Activated CD4-positive, alpha-beta memory T cell treated with anti-CD3 and anti-CD28 coated beads for 36 hours (primary cell): ENCODE results near the gene SCO2. TPM values are rescaled to one million over a fixed set of nuclear protein-coding genes. Genes with fewer than 3 reads are reported as not detected.

Experiments used
- CTCF ChIA-PET: fragments of 350-600 bp; sonication (Branson Sonifier 250); formaldehyde crosslinking; loops from one replicate; lab custom pipeline; 2021; ENCODE audit warnings: antibody characterized with exemption, inconsistent platforms; lab: Charles Lee
- POLR2A ChIA-PET: fragments of 350-600 bp; sonication (Branson Sonifier 250); formaldehyde crosslinking; loops from one replicate; lab custom pipeline; 2021; ENCODE audit warnings: antibody characterized with exemption; lab: Charles Lee
- DNase-seq: peaks from one replicate; pipeline ENCODE4 v3.0.0-alpha.2; 2020
- H3K27ac Mint-ChIP-seq: one replicate; pipeline ENCODE4 v1.8.0; 2021; ENCODE audit warnings: mixed read lengths
- H3K27me3 Mint-ChIP-seq: one replicate; pipeline ENCODE4 v1.8.0; 2021; ENCODE audit warnings: mixed read lengths
- H3K36me3 Mint-ChIP-seq: one replicate; pipeline ENCODE4 v1.8.0; 2021; ENCODE audit warnings: mixed read lengths
- H3K4me1 Mint-ChIP-seq: one replicate; pipeline ENCODE4 v1.8.0; 2021; ENCODE audit warnings: low read depth, mixed read lengths
- H3K4me3 Mint-ChIP-seq: one replicate; pipeline ENCODE4 v1.8.0; 2021; ENCODE audit warnings: mild to moderate bottlenecking, mixed read lengths
- H3K9me3 Mint-ChIP-seq: one replicate; pipeline ENCODE4 v1.8.0; 2021; ENCODE audit warnings: mixed read lengths
- intact Hi-C: fragments of 100-400 bp; cut with micrococcal nuclease; formaldehyde crosslinking; loops from one replicate; pipeline ENCODE4 v1.15.1; 2023
- total RNA-seq, 2 experiments: library from RNA; stranded (reverse); gene quantifications; one replicate each; pipeline ENCODE4 v1.2.3, GENCODE V29; 2021

The SCO2 gene
- total RNA-seq, 2 experiments from 2014 or later = 1.9 to 5.6 TPM

DNA sequence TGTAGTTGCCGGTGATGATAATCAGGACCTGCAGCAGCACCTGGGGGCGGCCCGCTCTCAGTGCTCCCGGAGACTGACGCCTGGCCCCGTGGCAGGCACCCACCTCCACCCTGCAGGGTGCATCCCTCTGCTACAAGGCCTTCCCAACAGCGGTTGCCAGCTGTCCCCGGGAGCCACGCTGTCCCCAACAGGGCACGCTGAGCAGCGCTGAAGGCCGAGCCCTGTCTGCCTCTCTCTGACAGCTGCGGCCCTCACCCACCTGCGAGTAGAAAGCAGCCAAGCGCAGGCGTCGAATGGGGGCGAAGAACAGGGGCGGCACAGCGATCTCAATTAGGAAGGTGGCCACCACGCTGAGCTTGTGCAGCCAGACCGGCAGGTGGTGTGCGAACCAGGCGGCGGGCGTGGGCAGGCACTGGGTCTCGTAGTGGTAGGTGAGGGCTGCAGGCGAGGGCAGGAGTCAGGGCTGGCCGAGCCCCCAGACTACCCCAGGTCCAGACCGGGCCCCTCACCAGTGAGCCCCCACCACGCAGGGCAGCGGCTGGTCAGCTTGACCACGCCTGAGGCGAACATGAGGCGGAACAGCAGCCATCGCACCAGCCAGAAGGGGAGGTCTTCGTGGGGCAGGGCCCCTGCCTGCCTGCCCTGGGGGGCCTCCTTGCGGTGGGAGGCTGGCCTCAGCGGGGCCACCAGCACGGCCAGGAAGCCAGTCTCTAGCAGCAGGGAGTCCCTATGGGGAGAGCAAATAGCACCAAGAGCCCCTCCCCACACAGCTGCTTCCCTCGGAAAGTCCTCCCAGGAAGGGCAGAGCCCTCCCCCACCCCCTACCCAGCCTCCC lies 19.4 kb downstream of the SCO2 start:
- intact Hi-C loops = loop anchor here (2.0 kb wide), 1 partner anchor 31 kb away; the partner anchor contains the start of gene SBF1
- Mint-ChIP-seq H3K36me3 (peaks cover 12% of the 10 kb centered on the region), H3K27me3 (no peaks in the 10 kb centered on the region), H3K4me3 (peak overlapping the region; percentile 97), H3K4me1 (peaks cover 10% of the 10 kb centered on the region), H3K9me3 (no peaks in the 10 kb centered on the region), H3K27ac (no peak overlapping the region)
- no peak for DNase-seq
- ChIA-PET POLR2A (no interaction called here), CTCF (interaction anchor here (1.1 to 3.9 kb wide), 2 partner anchors 7 to 18 kb away, joined by 3 to 24 read pairs; no protein-coding TSS in a partner anchor)

GRCh38 chr22:50505276-50505775 lies 20.1 kb downstream of the SCO2 start:
- H3K4me3 Mint-ChIP-seq = no peak overlapping the region
- DNase-seq = no peak
- peaks cover 10% of the 10 kb centered on the region for H3K4me1 Mint-ChIP-seq
- ChIA-PET POLR2A (no interaction called here), CTCF (interaction anchor here (0.6 to 1.1 kb wide), 2 partner anchors 19 to 149 kb away, joined by 3 to 4 read pairs; no protein-coding TSS in a partner anchor)
- H3K36me3 Mint-ChIP-seq = peaks cover 12% of the 10 kb centered on the region
- H3K9me3 Mint-ChIP-seq = no peaks in the 10 kb centered on the region
- H3K27me3 Mint-ChIP-seq = no peaks in the 10 kb centered on the region
- intact Hi-C loops = no loop called here
- H3K27ac Mint-ChIP-seq = no peak overlapping the region

- POLR2A ChIA-PET = no interaction called here
- H3K27ac Mint-ChIP-seq = no peak overlapping the region
- H3K9me3 Mint-ChIP-seq = no peaks in the 10 kb centered on the region
- CTCF ChIA-PET = interaction anchor here (0.6 to 1.1 kb wide), 3 partner anchors 19 to 148 kb away, joined by 3 to 4 read pairs (median 3); no protein-coding TSS in a partner anchor
- H3K4me3 Mint-ChIP-seq = no peak overlapping the region
- intact Hi-C loops = no loop called here
- peaks cover 9% of the 10 kb centered on the region for H3K4me1 Mint-ChIP-seq
- H3K36me3 Mint-ChIP-seq = peaks cover 11% of the 10 kb centered on the region
- no peaks in the 10 kb centered on the region for H3K27me3 Mint-ChIP-seq
- DNase-seq = no peak
These were observed 20.8 kb downstream of the SCO2 start for GRCh38 chr22:50504369-50505211.

- intact Hi-C loops = no loop called here
- Mint-ChIP-seq H3K36me3 (peaks cover 7% of the 10 kb centered on the region), H3K4me3 (no peak overlapping the region), H3K9me3 (no peaks in the 10 kb centered on the region), H3K4me1 (peaks cover 2% of the 10 kb centered on the region), H3K27me3 (no peaks in the 10 kb centered on the region), H3K27ac (no peak overlapping the region)
- POLR2A ChIA-PET = interaction anchor here (0.7 kb wide), 1 partner anchor 234 kb away, joined by 3 read pairs; no protein-coding TSS in a partner anchor
- CTCF ChIA-PET = interaction anchor here (1.0 kb wide), 1 partner anchor 22 kb away, joined by 3 read pairs; no protein-coding TSS in a partner anchor
- no peak for DNase-seq
These were observed 21.8 kb downstream of the SCO2 start for GRCh38 chr22:50503475-50504145.

DNA sequence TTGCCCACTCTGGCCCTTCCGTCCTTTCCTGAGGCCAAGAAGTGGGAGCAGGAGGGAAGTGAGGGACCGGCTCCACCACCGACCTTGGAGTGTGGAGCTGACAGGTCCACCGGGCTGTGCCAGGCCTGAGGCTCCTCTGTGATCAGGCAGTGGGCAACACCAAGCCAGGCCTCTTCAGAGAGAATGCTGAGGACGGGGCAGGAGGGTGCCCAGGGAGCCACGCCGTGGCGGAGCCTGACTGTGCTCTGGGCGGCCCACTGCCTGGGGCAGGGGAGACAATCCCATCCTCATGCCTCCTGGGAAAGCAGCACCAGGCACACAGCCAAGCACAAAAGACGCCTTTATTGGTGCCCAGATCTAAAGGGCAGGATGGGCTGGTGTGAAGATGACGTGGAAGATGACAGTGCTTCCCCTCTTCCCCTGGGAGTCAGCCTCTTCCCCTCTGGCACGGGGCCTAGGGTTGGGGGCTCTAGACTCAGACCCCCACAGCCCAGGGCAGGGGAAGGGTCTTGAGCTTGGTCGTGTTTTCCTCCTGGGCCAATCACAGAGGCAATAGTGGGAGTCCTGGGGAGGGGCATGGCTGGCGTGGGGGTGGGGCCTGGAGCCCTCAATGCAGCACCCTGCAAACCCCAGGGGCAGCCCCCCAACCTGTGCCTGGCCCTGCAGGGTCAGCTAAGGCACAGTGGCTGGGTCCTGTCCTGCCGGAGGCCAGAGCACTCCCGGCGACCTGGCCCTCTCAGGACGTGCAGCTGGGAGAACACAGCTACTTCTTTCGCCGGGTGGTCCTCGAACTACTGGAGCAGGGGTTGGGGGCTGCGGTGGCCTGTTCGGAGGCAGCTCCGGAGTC lies 22.5 kb downstream of the SCO2 start:
- Mint-ChIP-seq H3K9me3 (no peaks in the 10 kb centered on the region), H3K27ac (no peak overlapping the region), H3K27me3 (no peaks in the 10 kb centered on the region), H3K4me3 (no peak overlapping the region), H3K4me1 (peaks cover 2% of the 10 kb centered on the region), H3K36me3 (peaks cover 5% of the 10 kb centered on the region)
- POLR2A ChIA-PET = interaction anchor here (0.7 kb wide), 1 partner anchor 233 kb away, joined by 3 read pairs; no protein-coding TSS in a partner anchor
- CTCF ChIA-PET = interaction anchor here (1.0 kb wide), 1 partner anchor 23 kb away, joined by 3 read pairs; the partner anchor contains the start of gene SCO2
- intact Hi-C loops = no loop called here
- DNase-seq = no peak

- H3K4me1 Mint-ChIP-seq = peaks cover 2% of the 10 kb centered on the region
- ChIA-PET CTCF (interaction anchor here (1.0 kb wide), 1 partner anchor 24 kb away, joined by 3 read pairs; the partner anchor contains the start of gene SCO2), POLR2A (no interaction called here)
- H3K4me3 Mint-ChIP-seq = no peak overlapping the region
- no peaks in the 10 kb centered on the region for H3K9me3 Mint-ChIP-seq
- DNase-seq = no peak
- intact Hi-C loops = no loop called here
- H3K27ac Mint-ChIP-seq = no peak overlapping the region
- H3K36me3 Mint-ChIP-seq = peaks cover under 1% of the 10 kb centered on the region
- no peaks in the 10 kb centered on the region for H3K27me3 Mint-ChIP-seq
These were observed 23.3 kb downstream of the SCO2 start for GRCh38 chr22:50502096-50502495.

DNA sequence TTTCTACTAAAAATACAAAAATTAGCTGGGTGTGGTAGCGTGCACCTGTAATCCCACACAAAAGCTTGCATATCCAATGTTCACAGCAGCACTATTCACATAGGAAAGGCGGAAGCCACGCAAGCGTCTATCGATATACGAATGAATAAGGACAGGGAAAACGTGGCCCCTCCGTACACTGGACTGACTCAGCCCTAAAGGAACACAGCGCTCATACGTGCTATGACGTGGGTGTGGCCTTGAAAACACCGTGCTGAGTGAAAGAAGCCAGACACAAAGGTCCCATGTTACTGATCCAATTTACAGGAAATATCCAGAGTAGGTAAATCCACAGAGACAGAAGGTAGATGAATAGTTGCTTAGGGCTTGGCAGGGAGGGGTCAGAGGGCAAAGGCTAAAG lies 24.9 kb downstream of the SCO2 start:
- DNase-seq = no peak
- Mint-ChIP-seq H3K36me3 (no peaks in the 10 kb centered on the region), H3K4me1 (no peaks in the 10 kb centered on the region), H3K9me3 (no peaks in the 10 kb centered on the region), H3K4me3 (no peak overlapping the region), H3K27ac (no peak overlapping the region), H3K27me3 (no peaks in the 10 kb centered on the region)
- intact Hi-C loops = no loop called here
- CTCF ChIA-PET = interaction anchor here (1.8 kb wide), 2 partner anchors 25 to 121 kb away, joined by 5 read pairs; partner anchors contain the start of gene SCO2
- POLR2A ChIA-PET = no interaction called here

DNA sequence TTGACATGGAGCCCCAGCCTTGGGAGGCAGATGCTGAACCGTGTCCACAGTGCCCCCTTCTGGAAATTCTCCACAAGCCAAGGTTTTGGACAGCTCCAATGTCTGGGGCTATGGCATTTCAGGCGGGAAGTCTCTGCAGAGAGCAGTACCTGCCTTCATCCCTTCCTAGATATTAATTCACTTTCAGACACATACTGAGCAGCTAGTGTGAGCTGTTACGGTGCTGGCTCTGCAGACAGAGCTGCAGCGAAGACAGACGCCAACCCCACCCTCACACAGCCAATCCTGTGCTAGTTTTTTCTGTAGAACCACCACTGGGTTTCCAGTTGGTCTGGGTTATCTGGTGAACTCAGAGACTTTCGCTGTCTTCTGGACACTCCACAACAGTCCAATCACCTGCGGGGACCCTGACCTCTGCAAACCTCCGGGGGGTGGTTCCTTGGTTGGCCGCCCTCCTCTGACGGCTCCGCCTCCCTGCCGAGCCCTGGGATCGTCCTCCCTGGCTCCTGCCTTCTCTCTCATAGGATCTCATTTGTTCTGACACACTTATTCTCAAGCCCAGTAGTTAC lies 27.0 kb downstream of the SCO2 start:
- no peak overlapping the region for H3K27ac Mint-ChIP-seq
- no peaks in the 10 kb centered on the region for H3K4me1 Mint-ChIP-seq
- DNase-seq = peak; percentile 82
- CTCF ChIA-PET = interaction anchor here (0.6 to 3.9 kb wide), 34 partner anchors 10 to 257 kb away, joined by 3 to 24 read pairs (median 4); partner anchors contain the start of genes ADM2, LMF2, MIOX and NCAPH2
- no peaks in the 10 kb centered on the region for H3K9me3 Mint-ChIP-seq
- H3K4me3 Mint-ChIP-seq = no peak overlapping the region
- POLR2A ChIA-PET = interaction anchor here (0.6 to 0.8 kb wide), 2 partner anchors 9 to 72 kb away, joined by 3 read pairs; partner anchors contain the start of genes LMF2 and NCAPH2
- H3K27me3 Mint-ChIP-seq = no peaks in the 10 kb centered on the region
- no peaks in the 10 kb centered on the region for H3K36me3 Mint-ChIP-seq
- intact Hi-C loops = loop anchor here (1.0 to 5.0 kb wide), 2 partner anchors 41 to 99 kb away; no protein-coding TSS in a partner anchor

GRCh38 chr22:50497093-50497492 lies 28.3 kb downstream of the SCO2 start:
- no peak for DNase-seq
- Mint-ChIP-seq H3K4me1 (no peaks in the 10 kb centered on the region), H3K9me3 (no peaks in the 10 kb centered on the region), H3K27ac (no peak overlapping the region), H3K27me3 (no peaks in the 10 kb centered on the region), H3K36me3 (no peaks in the 10 kb centered on the region), H3K4me3 (no peak overlapping the region)
- intact Hi-C loops = loop anchor here (5.0 kb wide), 1 partner anchor 40 kb away; no protein-coding TSS in a partner anchor
- CTCF ChIA-PET = interaction anchor here (0.7 to 3.9 kb wide), 22 partner anchors 11 to 256 kb away, joined by 3 to 24 read pairs (median 5); partner anchors contain the start of genes ADM2, HDAC10, LMF2 and MAPK11
- POLR2A ChIA-PET = interaction anchor here (0.7 to 1.1 kb wide), 3 partner anchors 11 to 22 kb away, joined by 3 to 4 read pairs (median 4); partner anchors contain the start of genes LMF2, MIOX and NCAPH2
